ENCODE data around the gene CERK. TPM values are rescaled to one million over a fixed set of nuclear protein-coding genes. Genes with fewer than 3 reads are reported as not detected.
A peak's percentile ranks its signal among the peaks of the same experiment; 100 is the strongest.

CERK gene
- total RNA-seq (2021) (45.6 to 50.2 TPM (median 49.7 TPM) in 3 replicates), Bru-seq, nascent RNA (percentile 62 among the genes with signal in this experiment)
- long read RNA-seq, experiment 1, full-length matches to known transcripts, result 164 of 223 reads
- long read RNA-seq, experiment 1, partial matches to known transcripts, result 23 of 223 reads
- long read RNA-seq, experiment 1, other reads (novel, unspliced or antisense), result 36 of 223 reads
- long read RNA-seq, experiment 2, full-length matches to known transcripts, result 34 of 80 reads
- long read RNA-seq, experiment 2, partial matches to known transcripts, result 8 of 80 reads
- long read RNA-seq, experiment 2, other reads (novel, unspliced or antisense), result 38 of 80 reads
- long read RNA-seq, experiment 3, partial matches to known transcripts, result 0 of 1 reads
- long read RNA-seq, experiment 3, other reads (novel, unspliced or antisense), result 1 of 1 reads

GRCh38 chr22:46737976-46738646 lies at the start of gene CERK:
Gene CERK (minus strand): TSS chr22:46738252. CDS start chr22:46738148, 104 bp downstream.
- Mint-ChIP-seq H3K4me3 (peak within 1 kb of the TSS; percentile 89), H3K36me3 (no peaks in the 10 kb centered on the region), H3K27ac (peak within 1 kb of the TSS; percentile 83; the same call in 1 of the 2 replicates), H3K27me3 (ENCODE audit: low read depth) (no peaks in the 10 kb centered on the region; the same call in 1 of the 2 replicates), H3K4me1 (peaks cover 27% of the 10 kb centered on the region), H3K9me3 (peaks cover 4% of the 10 kb centered on the region; the same call in 1 of the 2 replicates)
- ATAC-seq (peak; percentile 70), DNase-seq (ENCODE audit: low spot score) (peak; percentile 68)
- TF ChIP-seq ZNF532 (CRISPR knock-in tag; IDR thresholded peaks at IDR 0.05; ENCODE audit: borderline replicate concordance), result no peak
- TF ChIP-seq USF2 (CRISPR knock-in tag; IDR thresholded peaks at IDR 0.05), result 0 out of 2 replicates have a peak, but pooled peaks have one; percentile 17
- TF ChIP-seq SP1 (CRISPR knock-in tag; conservative IDR thresholded peaks at IDR 0.05), result peak; percentile 9
- ChIA-PET POLR2A (interaction anchor here (1.8 kb wide), 1 partner anchor 24 kb away, joined by 6 read pairs; the partner anchor contains the start of gene TBC1D22A), CTCF (interaction anchor here (1.0 to 2.6 kb wide), 6 partner anchors 18 to 175 kb away, joined by 3 to 13 read pairs (median 4); partner anchors contain the start of gene TBC1D22A)

- no peak overlapping the region for H3K4me3 Mint-ChIP-seq
- POLR2A ChIA-PET, result no interaction called here
- H3K27me3 Mint-ChIP-seq (ENCODE audit: low read depth), result no peaks in the 10 kb centered on the region
- no peaks in the 10 kb centered on the region for H3K4me1 Mint-ChIP-seq
- no peak for ATAC-seq
- CTCF ChIA-PET, result no interaction called here
- DNase-seq (ENCODE audit: low spot score), result no peak
- H3K27ac Mint-ChIP-seq, result no peak overlapping the region
- no peaks in the 10 kb centered on the region for H3K9me3 Mint-ChIP-seq
- H3K36me3 Mint-ChIP-seq, result no peaks in the 10 kb centered on the region
- TF ChIP-seq KAT7 (CRISPR knock-in tag; IDR thresholded peaks at IDR 0.05; ENCODE audit: borderline replicate concordance) (no peak), FOXK1 (CRISPR knock-in tag; IDR thresholded peaks at IDR 0.05) (no peak), SOX15 (CRISPR knock-in tag; IDR thresholded peaks at IDR 0.05) (no peak), CREM (CRISPR knock-in tag; IDR thresholded peaks at IDR 0.05) (no peak), E2F4 (CRISPR knock-in tag; IDR thresholded peaks at IDR 0.05; ENCODE audit: borderline replicate concordance, low read depth) (no peak), AFF4 (CRISPR knock-in tag; IDR thresholded peaks at IDR 0.05; ENCODE audit: borderline replicate concordance) (no peak), RELA (CRISPR knock-in tag; IDR thresholded peaks at IDR 0.05; ENCODE audit: borderline replicate concordance) (no peak), GTF2I (CRISPR knock-in tag; conservative IDR thresholded peaks at IDR 0.05) (no peak), ESRRA (CRISPR knock-in tag; IDR thresholded peaks at IDR 0.05; ENCODE audit: borderline replicate concordance) (no peak), NR2C2 (CRISPR knock-in tag; IDR thresholded peaks at IDR 0.05) (no peak), SMAD3 (CRISPR knock-in tag; IDR thresholded peaks at IDR 0.05; ENCODE audit: borderline replicate concordance) (no peak), AR (CRISPR knock-in tag; IDR thresholded peaks at IDR 0.05) (no peak)
Observed at GRCh38 chr22:46783721-46784120, 45.7 kb upstream of the CERK start.

All from WTC11 (cell line).